Measurements from ENCODE around the gene VBP1.
"Not testable (repeated sequence)": the region's sequence is repeated elsewhere in the genome, so short reads cannot be mapped to it uniquely, and the experiment has no call there.

VBP1 gene

GRCh38 chrX:155221351-155221750 is 5.1 kb downstream of the VBP1 start (continued):
- TF ChIP-seq ZNF23 (tag by site-specific recombination; IDR thresholded peaks at IDR 0.05; ENCODE audit: borderline replicate concordance) = no peak

GRCh38 chrX:155223746-155224145 is 7.5 kb downstream of the VBP1 start:
- H3K27ac ChIP-seq (ENCODE audit: extremely low read depth, low read depth, low read length); CTCF ChIA-PET; POLR2A ChIA-PET; H3K4me3 ChIP-seq (ENCODE audit: low read depth, low read length); H3K9me3 ChIP-seq (ENCODE audit: control insufficient read depth, insufficient read depth, low read depth, low read length); H3K4me1 ChIP-seq (ENCODE audit: control insufficient read depth, insufficient read depth, low read length): not testable (repeated sequence)
- peaks cover 24 to 56% of the 10 kb centered on the region in 2 experiments for H3K36me3 ChIP-seq (ENCODE audit: control insufficient read depth in 2 of 2, insufficient read depth in 1 of 2, low read length in 2 of 2)

GRCh38 chrX:155225774-155226173 is 9.5 kb downstream of the VBP1 start:
- H3K27ac ChIP-seq (ENCODE audit: extremely low read depth, low read depth, low read length) = no peak overlapping the region
- no peak for TF ChIP-seq ZNF529 (tag by site-specific recombination; IDR thresholded peaks at IDR 0.05; ENCODE audit: insufficient replicate concordance)
- TF ChIP-seq RBAK (tag by site-specific recombination; IDR thresholded peaks at IDR 0.05) = no peak
- TF ChIP-seq ZNF707 (tag by site-specific recombination; IDR thresholded peaks at IDR 0.05) = no peak
- TF ChIP-seq ZFP37 (tag by site-specific recombination; IDR thresholded peaks at IDR 0.05) = no peak
- no peak for TF ChIP-seq ZNF214 (tag by site-specific recombination; IDR thresholded peaks at IDR 0.05; ENCODE audit: borderline replicate concordance)
- TF ChIP-seq ZNF433 (tag by site-specific recombination; IDR thresholded peaks at IDR 0.05; ENCODE audit: low read depth) = no peak
- no peak for TF ChIP-seq ZNF692 (tag by site-specific recombination; IDR thresholded peaks at IDR 0.05)
- TF ChIP-seq ZIC2 (tag by site-specific recombination; IDR thresholded peaks at IDR 0.05) = no peak
- TF ChIP-seq PRDM1 (tag by site-specific recombination; IDR thresholded peaks at IDR 0.05) = no peak
- TF ChIP-seq ZNF148 (tag by site-specific recombination; IDR thresholded peaks at IDR 0.05; ENCODE audit: borderline replicate concordance) = no peak
- TF ChIP-seq ZXDB (tag by site-specific recombination; IDR thresholded peaks at IDR 0.05) = no peak
- no peak for TF ChIP-seq ZBTB1 (tag by site-specific recombination; IDR thresholded peaks at IDR 0.05)
- TF ChIP-seq ZNF791 (tag by site-specific recombination; IDR thresholded peaks at IDR 0.05) = no peak
- no peaks in the 10 kb centered on the region for H3K4me1 ChIP-seq (ENCODE audit: control insufficient read depth, insufficient read depth, low read length)
- H3K4me3 ChIP-seq (ENCODE audit: low read depth, low read length) = no peak overlapping the region
- H3K36me3 ChIP-seq (ENCODE audit: control insufficient read depth in 2 of 2, insufficient read depth in 1 of 2, low read length in 2 of 2) = peaks cover 21 to 69% of the 10 kb centered on the region in 2 experiments
- POLR2A ChIA-PET = no interaction called here
- CTCF ChIA-PET = interaction anchor here (1.0 to 1.1 kb wide), 2 partner anchors 9 to 76 kb away, joined by 3 to 6 read pairs; partner anchors contain the start of gene VBP1
- no peaks in the 10 kb centered on the region for H3K9me3 ChIP-seq (ENCODE audit: control insufficient read depth, insufficient read depth, low read depth, low read length)

GRCh38 chrX:155231163-155231562 is 14.9 kb downstream of the VBP1 start:
- TF ChIP-seq ZNF664 (tag by site-specific recombination; IDR thresholded peaks at IDR 0.05) = peak; percentile 67
- no peak for TF ChIP-seq ZSCAN23 (tag by site-specific recombination; IDR thresholded peaks at IDR 0.05)
- TF ChIP-seq ZNF354C (tag by site-specific recombination; IDR thresholded peaks at IDR 0.05; ENCODE audit: borderline replicate concordance, low read depth) = no peak
- Histone ChIP-seq H3K4me1 (ENCODE audit: control insufficient read depth, insufficient read depth, low read length) (no peaks in the 10 kb centered on the region), H3K9me3 (ENCODE audit: control insufficient read depth, insufficient read depth, low read depth, low read length) (no peaks in the 10 kb centered on the region), H3K4me3 (ENCODE audit: low read depth, low read length) (no peak overlapping the region), H3K27ac (ENCODE audit: extremely low read depth, low read depth, low read length) (no peak overlapping the region), H3K36me3 (ENCODE audit: control insufficient read depth in 2 of 2, insufficient read depth in 1 of 2, low read length in 2 of 2) (peaks cover 9 to 76% of the 10 kb centered on the region in 2 experiments)
- ChIA-PET POLR2A (no interaction called here), CTCF (no interaction called here)
